Thoracic aorta (tissue), 2 donors: ENCODE data around the gene USP50. TPM values are rescaled to one million over a fixed set of nuclear protein-coding genes. Genes with fewer than 3 reads are reported as not detected.
"Not testable (repeated sequence)": the region's sequence is repeated elsewhere in the genome, so short reads cannot be mapped to it uniquely, and the experiment has no call there.

Source experiments
- ATAC-seq: fragments of 150-250 bp; one replicate; pipeline ENCODE4 v1.8.0; 2017; ENCODE audit warnings: low read depth; ENCODE audit not compliant: insufficient number of reproducible peaks, low FRiP score
- DNase-seq: peaks from one replicate; pipeline ENCODE4 v3.0.0-alpha.2; 2020; ENCODE audit warnings: low spot score
- H3K27ac ChIP-seq, 2 donors: fragments of 200-600 bp; sonication (generic); 1 replicate in 1 of 2; 2 replicates in 1 of 2; pipeline ENCODE4 v1.5.1; 2016; ENCODE audit warnings: mild to moderate bottlenecking in 2 of 2, moderate library complexity in 2 of 2
- H3K27me3 ChIP-seq: fragments of 200-600 bp; sonication (generic); replicated peaks from 2 replicates; pipeline ENCODE4 v1.6.0; 2016; ENCODE audit warnings: mild to moderate bottlenecking; ENCODE audit not compliant: insufficient read depth
- H3K36me3 ChIP-seq: fragments of 200-600 bp; sonication (generic); one replicate; pipeline ENCODE4 v1.5.1; 2016
- H3K4me1 ChIP-seq, 2 donors: fragments of 200-600 bp; sonication (generic); 1 replicate in 1 of 2; 2 replicates in 1 of 2; pipeline versions ENCODE4 v1.5.1 to v1.6.0; 2016; ENCODE audit warnings: low read depth in 2 of 2, mild to moderate bottlenecking in 1 of 2; ENCODE audit not compliant: control insufficient read depth in 1 of 2
- H3K4me3 ChIP-seq: fragments of 200-600 bp; sonication (generic); 2 replicates; pipeline ENCODE4 v1.5.1; 2016; ENCODE audit warnings: mild to moderate bottlenecking
- H3K9me3 ChIP-seq: fragments of 200-600 bp; sonication (generic); 2 replicates; pipeline ENCODE4 v1.5.1; 2016
- total RNA-seq, 2 donors: library from RNA; depleted of rRNA; stranded (reverse); fragments of >200 nt; gene quantifications; one replicate each; pipeline versions ENCODE4 v1.1.0 to v1.2.3, GENCODE V29; 2016
- TF ChIP-seq, protein P1 (sequence below): fragments of 200-600 bp; sonication (generic); IDR thresholded peaks from one replicate; pipeline ENCODE4 v1.5.1; 2019; ENCODE audit warnings: antibody characterized with exemption

USP50 gene
- total RNA-seq, 2 donors from 2014 or later: not detected

DNA sequence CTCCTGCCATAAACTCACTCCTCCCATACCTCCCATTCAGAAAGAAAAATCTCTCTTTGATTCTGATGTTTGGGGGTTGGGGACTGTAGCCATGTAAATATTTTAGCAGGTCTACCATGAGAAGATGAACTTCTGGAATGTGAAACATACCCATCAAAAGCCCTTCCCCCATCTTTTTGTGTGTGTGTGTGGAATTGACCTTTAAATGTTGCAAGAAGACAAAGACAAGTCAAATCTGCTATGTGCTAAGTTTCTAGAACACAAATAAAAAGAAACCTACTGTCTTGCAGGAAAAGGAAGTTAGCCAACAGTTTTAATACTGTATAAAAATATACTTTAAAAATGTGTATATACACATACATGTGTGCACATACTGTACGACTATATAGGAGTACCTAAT, 29.7 kb upstream of the USP50 start:
- H3K4me3 ChIP-seq: no peak overlapping the region
- no peak overlapping the region for H3K27ac ChIP-seq
- ATAC-seq (no peak), DNase-seq (no peak)
- H3K9me3 ChIP-seq: no peaks in the 10 kb centered on the region
- H3K27me3 ChIP-seq: no peaks in the 10 kb centered on the region
- no peaks in the 10 kb centered on the region for H3K4me1 ChIP-seq
- H3K36me3 ChIP-seq: peaks cover 36% of the 10 kb centered on the region
- TF ChIP-seq, protein P1, sequence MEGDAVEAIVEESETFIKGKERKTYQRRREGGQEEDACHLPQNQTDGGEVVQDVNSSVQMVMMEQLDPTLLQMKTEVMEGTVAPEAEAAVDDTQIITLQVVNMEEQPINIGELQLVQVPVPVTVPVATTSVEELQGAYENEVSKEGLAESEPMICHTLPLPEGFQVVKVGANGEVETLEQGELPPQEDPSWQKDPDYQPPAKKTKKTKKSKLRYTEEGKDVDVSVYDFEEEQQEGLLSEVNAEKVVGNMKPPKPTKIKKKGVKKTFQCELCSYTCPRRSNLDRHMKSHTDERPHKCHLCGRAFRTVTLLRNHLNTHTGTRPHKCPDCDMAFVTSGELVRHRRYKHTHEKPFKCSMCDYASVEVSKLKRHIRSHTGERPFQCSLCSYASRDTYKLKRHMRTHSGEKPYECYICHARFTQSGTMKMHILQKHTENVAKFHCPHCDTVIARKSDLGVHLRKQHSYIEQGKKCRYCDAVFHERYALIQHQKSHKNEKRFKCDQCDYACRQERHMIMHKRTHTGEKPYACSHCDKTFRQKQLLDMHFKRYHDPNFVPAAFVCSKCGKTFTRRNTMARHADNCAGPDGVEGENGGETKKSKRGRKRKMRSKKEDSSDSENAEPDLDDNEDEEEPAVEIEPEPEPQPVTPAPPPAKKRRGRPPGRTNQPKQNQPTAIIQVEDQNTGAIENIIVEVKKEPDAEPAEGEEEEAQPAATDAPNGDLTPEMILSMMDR: no peak

DNA sequence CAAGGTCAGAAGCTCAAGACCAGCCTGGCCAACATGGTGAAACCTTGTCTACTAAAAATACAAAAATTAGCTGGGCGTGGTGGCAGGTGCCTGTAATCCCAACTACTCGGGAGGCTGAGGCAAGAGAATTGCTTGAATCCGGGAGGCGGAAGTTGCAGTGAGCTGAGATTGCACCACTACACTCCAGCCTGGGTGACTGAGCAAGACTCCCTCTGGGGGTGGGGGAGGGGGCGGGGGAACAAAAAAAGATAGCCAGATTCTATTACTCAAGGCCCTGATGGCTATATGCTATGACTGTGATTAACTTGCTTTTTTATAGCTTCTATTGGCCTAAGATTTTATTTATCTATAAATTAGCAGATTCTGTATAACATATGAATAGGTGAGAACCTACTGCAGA, 27.4 kb upstream of the USP50 start:
- peaks cover 34% of the 10 kb centered on the region for H3K36me3 ChIP-seq
- H3K4me3 ChIP-seq, H3K4me1 ChIP-seq, H3K27me3 ChIP-seq, ATAC-seq, H3K27ac ChIP-seq, H3K9me3 ChIP-seq, DNase-seq: not testable (repeated sequence)

DNA sequence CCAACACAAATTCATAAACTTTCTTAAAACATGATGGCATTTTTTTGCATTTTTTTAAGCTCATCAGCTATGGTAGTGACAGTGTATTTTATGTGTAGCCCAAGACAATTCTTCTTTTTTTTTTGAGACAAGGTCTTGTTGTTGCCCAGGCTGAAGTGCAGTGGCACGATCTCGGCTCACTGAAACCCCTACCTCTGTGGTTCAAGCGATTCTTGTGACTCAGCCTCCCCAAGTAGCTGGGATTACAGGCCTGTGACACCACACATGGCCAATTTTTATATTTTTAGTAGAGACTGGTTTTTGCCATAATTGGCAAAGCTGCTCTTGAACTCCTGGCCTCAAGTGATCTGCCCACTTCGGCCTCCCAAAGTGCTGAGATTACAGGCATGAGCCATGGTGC, 17.3 kb upstream of the USP50 start:
- Histone ChIP-seq H3K9me3 (no peaks in the 10 kb centered on the region), H3K36me3 (peaks cover 24% of the 10 kb centered on the region), H3K4me3 (no peak overlapping the region), H3K27me3 (no peaks in the 10 kb centered on the region), H3K4me1 (no peaks in the 10 kb centered on the region), H3K27ac (no peak overlapping the region)
- no peak for ATAC-seq
- DNase-seq: no peak
- TF ChIP-seq, protein P1: no peak

DNA sequence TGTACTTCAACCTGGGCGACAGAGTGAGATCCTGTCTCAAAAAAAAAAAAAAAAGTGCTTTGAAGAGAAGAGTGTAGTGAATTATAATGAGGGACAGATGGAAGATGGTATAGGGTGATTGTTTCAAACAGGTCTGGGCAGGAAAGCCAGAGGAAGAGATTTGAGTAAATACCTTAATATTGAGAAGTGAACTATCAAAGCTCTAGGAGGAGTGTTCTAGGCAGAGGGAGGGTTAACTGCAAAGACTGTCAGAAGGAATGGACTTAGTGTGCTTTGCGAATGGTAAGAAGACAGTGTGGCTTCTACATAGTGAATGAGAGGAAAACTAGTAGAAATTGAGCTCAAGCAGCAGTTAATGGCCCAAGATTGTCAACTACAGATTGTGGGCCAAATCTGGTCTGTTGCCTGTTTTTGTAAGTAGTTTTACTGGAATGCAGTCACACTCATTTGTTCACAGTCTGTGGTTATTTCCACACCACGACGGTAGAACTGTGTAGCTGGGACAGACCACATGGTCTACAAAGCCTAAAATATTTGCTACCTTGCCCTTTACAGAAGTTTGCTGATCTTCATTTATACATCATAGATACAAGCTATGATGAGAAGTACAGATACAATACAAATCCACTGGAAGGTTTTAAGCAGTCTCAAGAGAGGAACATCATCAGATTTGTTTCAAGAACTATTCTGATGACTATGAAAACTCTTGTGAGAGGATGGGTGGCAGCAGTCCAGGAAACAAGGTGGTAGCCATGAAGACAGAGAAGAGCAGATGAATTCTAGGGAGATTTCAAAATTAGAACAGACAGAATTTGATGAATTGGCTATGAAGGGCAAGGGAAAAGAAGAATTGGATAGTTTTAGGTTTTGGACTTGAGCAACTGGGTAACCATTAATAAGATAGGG, 16.5 kb upstream of the USP50 start:
- Histone ChIP-seq H3K4me3 (no peak overlapping the region), H3K4me1 (no peaks in the 10 kb centered on the region), H3K27me3 (no peaks in the 10 kb centered on the region), H3K36me3 (peaks cover 19% of the 10 kb centered on the region), H3K27ac (no peak overlapping the region), H3K9me3 (no peaks in the 10 kb centered on the region)
- TF ChIP-seq, protein P1: no peak
- ATAC-seq (no peak), DNase-seq (no peak)

DNA sequence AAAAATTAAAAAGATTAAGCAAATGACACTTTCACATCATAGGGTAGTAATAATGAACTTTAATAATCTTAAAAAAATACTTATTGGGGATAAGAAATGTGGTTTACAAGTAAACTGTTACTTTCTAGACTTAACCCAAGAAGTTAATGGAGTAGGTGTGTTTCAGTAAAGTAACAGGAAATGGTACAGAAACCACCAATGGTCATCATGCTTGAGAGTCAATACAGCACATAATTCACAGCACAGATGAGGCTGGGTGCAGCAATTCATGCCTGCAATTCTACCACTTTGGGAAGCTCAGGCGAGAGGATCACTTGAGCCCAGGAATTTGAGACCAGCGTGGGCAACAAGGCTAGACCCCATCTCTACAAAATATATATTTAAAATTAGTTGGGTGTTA, 11.5 kb upstream of the USP50 start:
- Histone ChIP-seq H3K36me3 (peaks cover 10% of the 10 kb centered on the region), H3K9me3 (no peaks in the 10 kb centered on the region), H3K27ac (no peak overlapping the region), H3K4me1 (no peaks in the 10 kb centered on the region), H3K27me3 (no peaks in the 10 kb centered on the region), H3K4me3 (no peak overlapping the region)
- DNase-seq (no peak), ATAC-seq (no peak)
- TF ChIP-seq, protein P1: no peak
